ENCODE measurements around the gene IL20RB.
"Not testable (repeated sequence)": the region's sequence is repeated elsewhere in the genome, so short reads cannot be mapped to it uniquely, and the experiment has no call there.

DNA sequence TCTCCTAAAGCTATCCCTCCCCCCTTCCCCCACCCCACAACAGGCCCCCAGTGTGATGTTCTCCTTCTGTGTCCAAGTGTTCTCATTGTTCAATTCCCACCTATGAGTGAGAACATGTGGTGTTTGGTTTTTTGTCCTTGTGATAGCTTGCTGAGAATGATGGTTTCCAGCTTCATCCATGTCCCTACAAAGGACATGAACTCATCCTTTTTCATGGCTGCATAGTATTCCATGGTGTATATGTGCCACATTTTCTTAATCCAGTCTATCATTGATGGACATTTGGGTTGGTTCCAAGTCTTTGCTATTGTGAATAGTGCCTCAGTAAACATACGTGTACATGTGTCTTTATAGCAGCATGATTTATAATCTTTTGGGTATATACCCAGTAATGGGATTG is 59.5 kb downstream of the IL20RB start:
- TF ChIP-seq, protein P1, sequence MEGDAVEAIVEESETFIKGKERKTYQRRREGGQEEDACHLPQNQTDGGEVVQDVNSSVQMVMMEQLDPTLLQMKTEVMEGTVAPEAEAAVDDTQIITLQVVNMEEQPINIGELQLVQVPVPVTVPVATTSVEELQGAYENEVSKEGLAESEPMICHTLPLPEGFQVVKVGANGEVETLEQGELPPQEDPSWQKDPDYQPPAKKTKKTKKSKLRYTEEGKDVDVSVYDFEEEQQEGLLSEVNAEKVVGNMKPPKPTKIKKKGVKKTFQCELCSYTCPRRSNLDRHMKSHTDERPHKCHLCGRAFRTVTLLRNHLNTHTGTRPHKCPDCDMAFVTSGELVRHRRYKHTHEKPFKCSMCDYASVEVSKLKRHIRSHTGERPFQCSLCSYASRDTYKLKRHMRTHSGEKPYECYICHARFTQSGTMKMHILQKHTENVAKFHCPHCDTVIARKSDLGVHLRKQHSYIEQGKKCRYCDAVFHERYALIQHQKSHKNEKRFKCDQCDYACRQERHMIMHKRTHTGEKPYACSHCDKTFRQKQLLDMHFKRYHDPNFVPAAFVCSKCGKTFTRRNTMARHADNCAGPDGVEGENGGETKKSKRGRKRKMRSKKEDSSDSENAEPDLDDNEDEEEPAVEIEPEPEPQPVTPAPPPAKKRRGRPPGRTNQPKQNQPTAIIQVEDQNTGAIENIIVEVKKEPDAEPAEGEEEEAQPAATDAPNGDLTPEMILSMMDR (conservative IDR thresholded peaks at IDR 0.05; ENCODE audit: low read length): not testable (repeated sequence)
- TF ChIP-seq EZH2phosphoT487 (IDR thresholded peaks at IDR 0.05; ENCODE audit: borderline replicate concordance, low read depth, low read length): not testable (repeated sequence)

Data from OCI-LY7 (cell line).